GDM1 (cell line): ENCODE data around the gene OR4F6.

Source experiments
- DNase-seq: peaks from one replicate; lab custom pipeline; 2025; lab: John Stamatoyannopoulos, UW

OR4F6 gene

DNA sequence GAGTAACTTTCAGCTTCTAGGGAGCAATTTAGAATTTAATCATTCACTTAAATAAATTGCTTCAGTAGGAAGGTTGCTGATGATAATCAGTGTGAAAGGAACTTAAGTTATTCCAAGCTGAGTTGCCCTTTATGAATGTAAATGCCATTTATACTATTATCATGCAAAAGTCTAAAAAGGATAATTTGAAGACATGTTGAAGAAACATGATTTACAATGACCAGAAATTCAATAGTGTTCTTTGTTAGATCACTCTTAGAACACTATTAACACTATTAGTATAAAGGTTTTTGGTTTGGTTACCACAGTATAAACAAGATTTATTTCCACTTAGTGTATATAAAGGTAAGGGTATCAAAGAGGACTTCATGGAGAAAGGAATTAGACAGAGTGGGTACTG is 1.6 kb downstream of the OR4F6 start:
- no peak for DNase-seq

DNA sequence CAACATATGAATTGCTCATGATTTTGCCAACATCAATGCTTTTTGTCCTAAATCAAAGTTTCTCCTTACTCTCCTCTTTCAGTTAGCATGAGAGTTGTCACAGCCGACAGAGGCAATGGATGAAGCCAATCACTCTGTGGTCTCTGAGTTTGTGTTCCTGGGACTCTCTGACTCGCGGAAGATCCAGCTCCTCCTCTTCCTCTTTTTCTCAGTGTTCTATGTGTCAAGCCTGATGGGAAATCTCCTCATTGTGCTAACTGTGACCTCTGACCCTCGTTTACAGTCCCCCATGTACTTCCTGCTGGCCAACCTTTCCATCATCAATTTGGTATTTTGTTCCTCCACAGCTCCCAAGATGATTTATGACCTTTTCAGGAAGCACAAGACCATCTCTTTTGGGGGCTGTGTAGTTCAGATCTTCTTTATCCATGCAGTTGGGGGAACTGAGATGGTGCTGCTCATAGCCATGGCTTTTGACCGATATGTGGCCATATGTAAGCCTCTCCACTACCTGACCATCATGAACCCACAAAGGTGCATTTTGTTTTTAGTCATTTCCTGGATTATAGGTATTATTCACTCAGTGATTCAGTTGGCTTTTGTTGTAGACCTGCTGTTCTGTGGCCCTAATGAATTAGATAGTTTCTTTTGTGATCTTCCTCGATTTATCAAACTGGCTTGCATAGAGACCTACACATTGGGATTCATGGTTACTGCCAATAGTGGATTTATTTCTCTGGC is 2.5 kb downstream of the OR4F6 start:
- no peak for DNase-seq

DNA sequence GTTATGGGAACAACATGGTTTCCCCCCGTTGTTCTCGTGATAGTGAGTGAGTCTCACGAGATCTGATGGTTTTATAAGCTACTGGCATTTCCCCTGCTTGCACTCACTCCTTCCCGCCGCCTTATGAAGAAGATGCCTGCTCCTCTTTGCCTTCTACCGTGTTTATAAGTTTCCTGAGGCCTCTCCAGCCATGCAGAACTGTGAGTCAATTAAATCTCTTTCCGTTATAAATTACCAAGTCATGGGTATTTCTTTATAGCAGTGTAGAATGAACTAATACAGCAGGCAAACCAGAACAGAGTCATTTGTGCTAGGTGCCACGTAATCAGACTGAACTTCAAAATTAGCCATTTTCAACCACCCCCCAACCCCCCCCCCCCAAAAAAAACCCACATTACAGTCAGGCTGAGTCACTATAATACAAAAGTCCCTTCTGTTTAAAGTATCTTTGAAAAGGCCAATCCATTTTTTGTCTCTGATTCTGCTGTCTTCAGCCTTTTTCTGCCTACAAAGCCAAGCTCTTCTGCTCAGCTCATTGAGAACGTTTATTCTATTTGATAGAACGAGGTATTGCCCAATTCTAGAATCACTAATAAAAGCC is 4.1 kb downstream of the OR4F6 start:
- no peak for DNase-seq

DNA sequence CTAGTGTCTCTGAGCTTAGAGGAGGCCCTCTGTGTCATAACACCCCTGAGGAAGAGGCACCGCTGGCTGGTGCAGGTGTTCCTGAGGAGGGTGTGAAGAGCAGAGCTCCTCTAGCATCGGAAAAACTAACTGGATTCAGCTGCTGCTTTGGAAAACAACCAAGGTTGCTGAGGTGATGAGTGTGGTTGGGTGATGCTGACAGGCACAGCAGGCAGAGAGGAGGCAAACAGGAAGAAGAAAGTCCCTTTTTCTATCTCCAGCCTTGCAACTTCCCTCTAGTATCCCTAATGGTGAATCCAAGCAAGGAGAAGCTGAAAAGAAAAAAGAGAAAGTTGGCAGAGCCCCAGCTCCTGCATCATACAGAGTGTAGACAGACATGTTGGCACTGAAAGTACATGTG is 4.9 kb downstream of the OR4F6 start:
- DNase-seq, result no peak

DNA sequence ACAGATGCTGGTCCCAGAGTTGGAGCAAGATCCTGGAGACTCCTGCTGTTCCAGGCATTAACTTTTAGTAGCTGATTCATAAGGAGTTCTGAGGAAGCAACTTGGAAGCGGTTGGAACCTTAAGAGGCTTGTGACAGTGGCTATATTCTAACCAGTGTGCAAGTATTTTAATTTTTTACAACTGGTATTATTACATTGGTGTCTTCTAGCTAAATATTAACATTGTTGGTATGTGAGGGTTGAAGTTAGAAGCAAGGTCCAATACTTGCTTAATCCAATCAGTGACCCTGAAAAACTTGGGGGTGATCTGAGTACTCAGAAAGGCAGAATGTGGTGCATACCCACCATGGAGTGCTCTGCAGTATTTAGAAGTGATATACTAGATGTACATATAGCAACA is 7.1 kb downstream of the OR4F6 start:
- no peak for DNase-seq

DNA sequence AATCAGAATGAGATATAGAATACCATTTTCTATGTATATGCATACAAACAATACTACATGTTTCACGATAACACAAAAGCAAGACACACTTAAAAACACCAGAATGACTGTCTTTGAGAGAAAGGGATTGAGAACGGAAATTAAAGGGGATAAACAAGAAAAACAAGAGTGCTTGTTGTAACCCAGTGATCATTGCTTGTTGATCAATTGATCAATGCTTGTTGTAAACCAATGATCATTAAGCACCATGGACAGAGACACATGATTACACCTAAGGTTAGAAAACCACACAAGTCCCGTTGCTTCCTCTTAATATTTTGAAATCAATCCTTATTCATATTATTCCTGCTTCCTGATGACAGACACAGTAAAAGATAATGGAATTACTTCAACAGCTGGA is 7.6 kb downstream of the OR4F6 start:
- no peak for DNase-seq

DNA sequence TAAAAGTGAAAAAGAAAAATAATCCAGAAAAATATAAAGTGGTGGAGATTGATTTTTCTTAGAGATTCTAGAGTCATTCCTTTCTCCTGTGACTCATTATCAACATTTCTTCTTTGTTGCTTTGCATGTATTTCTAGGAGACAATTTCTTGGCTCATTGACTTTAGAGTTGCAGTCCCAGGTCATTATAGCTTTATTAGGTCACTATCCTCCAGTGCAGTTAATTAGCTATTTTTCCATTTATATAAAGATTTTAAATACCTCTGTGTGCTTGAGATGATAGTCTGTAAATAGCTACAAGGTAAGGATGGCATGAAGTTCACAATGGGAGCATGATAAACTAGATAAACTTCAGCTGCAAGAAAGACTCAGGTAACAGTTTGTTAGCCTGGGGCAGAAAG is 8.6 kb downstream of the OR4F6 start, which contains the start of gene OR4F15:
Gene OR4F15 (plus strand): TSS at position 301 of the 400 bp plus-strand sequence. CDS start 5,985 bp downstream, outside the sequence.
- DNase-seq, result no peak

DNA sequence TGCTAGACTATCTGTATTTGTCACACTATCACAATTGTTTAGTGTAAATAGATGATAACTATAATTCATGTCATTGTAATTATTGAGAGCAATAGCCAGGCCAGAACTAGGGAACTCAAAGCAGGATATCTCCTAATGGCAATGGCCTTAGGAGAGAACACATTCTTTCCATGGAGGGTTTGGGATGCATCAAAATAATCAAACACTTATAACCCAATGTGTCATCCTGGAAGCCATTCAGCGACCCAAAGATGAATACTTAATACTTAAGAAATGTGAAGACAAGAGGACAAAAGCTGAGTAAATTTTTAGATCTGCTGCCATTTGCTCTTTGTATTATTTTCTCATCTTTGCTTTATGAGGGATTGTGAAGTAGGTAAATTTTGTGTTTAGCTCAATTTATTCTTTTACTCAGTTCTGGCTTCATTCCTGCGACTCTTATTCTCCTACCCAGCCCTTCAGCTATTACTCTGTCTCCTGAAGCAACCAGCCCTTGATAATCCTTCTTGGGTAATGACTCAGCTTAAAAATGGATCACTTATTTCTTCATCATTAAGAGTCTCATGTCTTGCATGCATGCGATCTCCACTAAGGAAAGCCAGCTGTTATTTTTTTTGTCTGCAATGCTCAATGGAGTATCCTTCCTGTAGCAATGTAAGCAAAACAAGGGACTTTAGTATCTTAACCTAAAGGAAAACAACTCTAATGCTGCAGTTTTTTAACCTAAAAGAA is 10.7 kb downstream of the OR4F6 start:
- no peak for DNase-seq

DNA sequence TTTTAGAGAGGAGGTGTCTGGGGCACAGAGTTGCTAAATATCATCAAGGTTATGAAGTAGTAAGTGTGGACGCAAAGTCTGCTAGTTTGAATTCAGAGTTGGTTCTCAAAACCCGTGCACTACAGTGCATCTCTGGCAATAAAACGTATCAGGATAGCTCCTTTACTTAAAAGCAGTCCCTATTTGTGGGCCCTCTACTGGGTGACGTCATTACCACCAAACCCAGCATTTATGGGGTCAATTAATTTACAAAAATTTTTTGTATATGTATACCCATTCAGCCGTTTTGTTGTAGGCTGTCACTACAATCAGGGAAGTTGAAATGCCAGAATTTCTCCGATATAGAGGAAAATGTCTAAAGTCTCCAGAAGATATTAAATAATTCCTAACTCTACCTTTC is 17.5 kb downstream of the OR4F6 start:
- DNase-seq, result no peak

DNA sequence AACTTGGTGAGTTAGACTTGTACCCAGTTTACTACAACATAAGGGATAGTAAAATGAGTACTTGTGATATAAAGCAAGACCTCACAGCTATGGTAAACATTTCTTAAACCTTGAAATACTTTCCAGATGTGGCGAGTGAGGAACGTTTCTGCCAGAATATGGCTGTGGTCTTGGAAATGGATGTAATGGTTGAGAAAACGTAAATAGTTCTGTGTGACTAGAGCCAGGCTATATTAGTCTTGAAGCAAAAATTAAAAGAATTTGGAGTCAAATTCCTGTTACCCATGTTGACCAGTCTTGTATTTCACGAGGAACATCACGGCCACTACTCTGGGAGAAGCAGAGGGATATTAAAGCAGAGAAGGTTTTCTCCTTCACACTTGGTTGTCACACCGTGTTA is 23.9 kb downstream of the OR4F6 start:
- no peak for DNase-seq

DNA sequence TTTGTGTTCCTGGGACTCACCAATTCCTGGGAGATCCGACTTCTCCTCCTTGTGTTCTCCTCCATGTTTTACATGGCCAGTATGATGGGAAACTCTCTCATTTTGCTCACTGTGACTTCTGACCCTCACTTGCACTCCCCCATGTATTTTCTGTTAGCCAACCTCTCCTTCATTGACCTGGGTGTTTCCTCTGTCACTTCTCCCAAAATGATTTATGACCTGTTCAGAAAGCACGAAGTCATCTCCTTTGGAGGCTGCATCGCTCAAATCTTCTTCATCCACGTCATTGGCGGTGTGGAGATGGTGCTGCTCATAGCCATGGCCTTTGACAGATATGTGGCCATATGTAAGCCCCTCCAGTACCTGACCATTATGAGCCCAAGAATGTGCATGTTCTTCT is 25.5 kb downstream of the OR4F6 start:
- no peak for DNase-seq

DNA sequence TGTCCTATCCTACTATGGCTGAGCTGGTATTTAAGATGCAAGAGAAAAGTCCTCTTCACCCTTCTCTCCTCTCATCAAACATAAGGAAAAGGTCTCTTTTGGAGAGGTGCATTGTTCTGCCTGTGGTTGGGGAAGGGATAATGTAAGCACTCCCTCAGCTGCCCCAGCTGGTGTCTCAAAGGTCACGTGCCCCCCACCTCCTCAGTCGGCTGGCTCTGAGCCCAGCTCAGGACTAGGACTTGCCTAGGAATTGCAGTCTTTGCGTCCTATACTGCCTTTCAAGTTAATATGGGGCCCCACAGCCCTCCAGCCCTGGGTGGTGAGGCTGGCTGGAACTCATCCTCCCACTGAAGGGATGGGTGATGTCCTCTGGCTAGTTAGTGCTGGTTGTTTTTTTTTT is 38.3 kb downstream of the OR4F6 start:
- no peak for DNase-seq

DNA sequence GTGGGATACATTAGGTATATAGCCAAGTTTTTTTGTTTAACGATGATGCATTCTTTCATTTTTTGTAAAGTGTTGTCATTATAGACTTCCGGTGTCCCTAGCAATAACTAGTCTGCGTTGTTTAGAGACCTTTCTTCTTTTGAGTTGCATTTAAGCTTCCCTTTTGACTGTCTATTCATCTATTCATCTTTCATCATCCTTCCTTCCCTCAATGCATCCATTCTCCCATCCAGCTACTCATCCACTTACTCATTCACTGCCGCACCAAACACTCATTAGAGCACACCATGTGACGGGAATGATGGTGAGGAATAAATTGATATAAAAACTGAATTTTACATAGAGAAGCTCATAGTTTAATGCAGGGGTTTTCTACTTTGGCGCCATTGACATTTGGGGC is 41.6 kb downstream of the OR4F6 start:
- DNase-seq, result no peak

DNA sequence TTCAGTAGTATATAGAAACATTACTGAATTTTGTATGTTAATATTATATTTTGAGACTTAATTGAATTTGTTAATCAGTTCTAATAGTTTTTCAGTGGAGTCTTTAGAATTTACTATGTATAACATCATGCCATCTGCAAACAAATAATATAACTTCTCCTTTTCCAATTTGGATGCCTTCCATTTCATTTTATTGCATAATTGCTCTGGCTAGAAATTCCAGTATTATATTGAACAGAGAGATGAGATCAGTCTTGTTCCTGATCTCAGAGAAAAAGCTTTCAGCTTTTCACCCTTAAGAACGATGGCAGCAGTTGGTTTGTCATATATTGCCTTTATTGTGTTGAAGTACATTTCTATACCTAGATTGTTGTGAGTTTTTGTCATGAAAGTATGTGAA is 49.0 kb downstream of the OR4F6 start:
- no peak for DNase-seq
